DND-41 (cell line): ENCODE data around the gene CLK2.
"Not testable (repeated sequence)": the region's sequence is repeated elsewhere in the genome, so short reads cannot be mapped to it uniquely, and the experiment has no call there.

Experiments used
- ATAC-seq: fragments of 200-7000 bp; cut with Tn5 transposase; 3 replicates; pipeline ENCODE4 v1.9.1; 2021; ENCODE audit warnings: low read depth; ENCODE audit not compliant: insufficient read depth
- DNase-seq: peaks from one replicate; pipeline ENCODE4 v3.0.0-alpha.2; 2020
- H2AFZ ChIP-seq: 2 replicates; pipeline ENCODE4 v1.6.0; 2012; ENCODE audit warnings: low read depth, low read length
- H3K27ac ChIP-seq: 2 replicates; pipeline ENCODE4 v1.5.1; 2012; ENCODE audit warnings: low read length, inconsistent platforms
- H3K27me3 ChIP-seq: fragments of 200-600 bp; sonication (generic); 2 replicates; pipeline ENCODE4 v1.6.0; 2012; ENCODE audit warnings: low read length, mild to moderate bottlenecking, inconsistent platforms; ENCODE audit not compliant: insufficient read depth, poor library complexity
- H3K36me3 ChIP-seq: 2 replicates; pipeline ENCODE4 v1.5.1; 2012; ENCODE audit warnings: low read length, inconsistent platforms; ENCODE audit not compliant: insufficient read depth
- H3K4me1 ChIP-seq: 2 replicates; pipeline ENCODE4 v1.5.1; 2012; ENCODE audit warnings: mild to moderate bottlenecking, low read length; ENCODE audit not compliant: insufficient read depth
- H3K4me2 ChIP-seq: 2 replicates; pipeline ENCODE4 v1.6.0; 2012; ENCODE audit warnings: mild to moderate bottlenecking, moderate library complexity, low read length, inconsistent platforms; ENCODE audit not compliant: insufficient read depth
- H3K4me3 ChIP-seq, 2 experiments: fragments of 200-600 bp in 1 of 2; shearing (Covaris generic) in 1 of 2; 2 replicates each; pipeline ENCODE4 v1.5.1; 2012 to 2016; ENCODE audit warnings: inconsistent platforms in 2 of 2, low read length in 2 of 2, mild to moderate bottlenecking in 2 of 2, low read depth in 1 of 2, moderate library complexity in 1 of 2
- H3K79me2 ChIP-seq: 2 replicates; pipeline ENCODE4 v1.6.0; 2012; ENCODE audit warnings: low read length, inconsistent platforms; ENCODE audit not compliant: insufficient read depth
- H3K9ac ChIP-seq: 2 replicates; pipeline ENCODE4 v1.6.0; 2012; ENCODE audit warnings: low read depth, mild to moderate bottlenecking, inconsistent platforms, low read length, moderate library complexity
- H3K9me3 ChIP-seq: 2 replicates; pipeline ENCODE4 v1.5.1; 2012; ENCODE audit warnings: low read length, moderate library complexity, mild to moderate bottlenecking, inconsistent platforms; ENCODE audit not compliant: insufficient read depth, severe bottlenecking
- H4K20me1 ChIP-seq: 2 replicates; pipeline ENCODE4 v1.6.0; 2012; ENCODE audit warnings: low read length; ENCODE audit not compliant: insufficient read depth
- EZH2 ChIP-seq: IDR thresholded peaks from 3 replicates; pipeline ENCODE4 v1.6.1; 2012; ENCODE audit warnings: borderline replicate concordance, low read depth, mild to moderate bottlenecking, moderate library complexity, low read length, inconsistent platforms; ENCODE audit not compliant: severe bottlenecking
- TF ChIP-seq, protein P1 (sequence below): IDR thresholded peaks from 2 replicates; pipeline ENCODE4 v1.5.1; 2012; ENCODE audit warnings: borderline replicate concordance, low read length, moderate library complexity, mild to moderate bottlenecking; ENCODE audit not compliant: poor library complexity, severe bottlenecking; ENCODE audit errors: extremely low read depth

CLK2 gene

DNA sequence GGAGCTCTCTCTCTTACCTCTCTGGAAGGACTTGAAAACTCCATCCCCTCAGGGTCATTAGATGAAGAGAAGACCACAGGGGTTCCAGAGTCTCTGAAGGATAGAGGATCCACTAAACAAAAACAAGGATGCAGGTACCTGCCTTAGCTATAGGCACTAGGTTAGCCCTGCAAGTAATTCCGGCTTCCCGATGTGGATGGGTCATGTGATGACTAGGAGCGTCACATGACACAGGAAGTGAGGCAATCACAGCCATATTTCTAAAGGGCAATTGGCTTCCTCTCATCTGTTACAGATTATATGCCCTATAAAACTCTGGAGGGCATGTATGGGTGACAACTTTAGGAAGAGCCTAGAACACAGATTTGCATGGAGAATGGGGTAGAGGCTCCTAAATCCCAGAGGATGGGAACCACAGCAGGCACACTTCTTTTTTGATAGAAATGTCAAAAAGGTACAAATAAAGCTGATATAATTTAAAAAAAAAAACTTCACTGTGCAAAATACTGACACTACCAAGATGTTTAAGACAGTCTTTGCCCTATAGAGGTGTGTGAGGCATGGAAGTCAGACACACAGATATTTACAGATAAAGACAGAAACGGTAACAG is 32.1 kb downstream of the CLK2 start:
- ATAC-seq, result peak; percentile 34
- DNase-seq, result peak; percentile 80
- peak overlapping the region; percentile 51 for H3K27ac ChIP-seq
- H3K9me3 ChIP-seq, result no peaks in the 10 kb centered on the region
- peak overlapping the region; percentile 49 for H3K9ac ChIP-seq
- peaks cover 51% of the 10 kb centered on the region for H3K4me1 ChIP-seq
- peaks cover 34% of the 10 kb centered on the region for H3K79me2 ChIP-seq
- H2AFZ ChIP-seq, result peak overlapping the region; percentile 68
- H3K27me3 ChIP-seq, result no peaks in the 10 kb centered on the region
- peaks cover 23% of the 10 kb centered on the region for H3K36me3 ChIP-seq
- no peak for TF ChIP-seq EZH2
- TF ChIP-seq, protein P1, sequence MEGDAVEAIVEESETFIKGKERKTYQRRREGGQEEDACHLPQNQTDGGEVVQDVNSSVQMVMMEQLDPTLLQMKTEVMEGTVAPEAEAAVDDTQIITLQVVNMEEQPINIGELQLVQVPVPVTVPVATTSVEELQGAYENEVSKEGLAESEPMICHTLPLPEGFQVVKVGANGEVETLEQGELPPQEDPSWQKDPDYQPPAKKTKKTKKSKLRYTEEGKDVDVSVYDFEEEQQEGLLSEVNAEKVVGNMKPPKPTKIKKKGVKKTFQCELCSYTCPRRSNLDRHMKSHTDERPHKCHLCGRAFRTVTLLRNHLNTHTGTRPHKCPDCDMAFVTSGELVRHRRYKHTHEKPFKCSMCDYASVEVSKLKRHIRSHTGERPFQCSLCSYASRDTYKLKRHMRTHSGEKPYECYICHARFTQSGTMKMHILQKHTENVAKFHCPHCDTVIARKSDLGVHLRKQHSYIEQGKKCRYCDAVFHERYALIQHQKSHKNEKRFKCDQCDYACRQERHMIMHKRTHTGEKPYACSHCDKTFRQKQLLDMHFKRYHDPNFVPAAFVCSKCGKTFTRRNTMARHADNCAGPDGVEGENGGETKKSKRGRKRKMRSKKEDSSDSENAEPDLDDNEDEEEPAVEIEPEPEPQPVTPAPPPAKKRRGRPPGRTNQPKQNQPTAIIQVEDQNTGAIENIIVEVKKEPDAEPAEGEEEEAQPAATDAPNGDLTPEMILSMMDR, result no peak
- H3K4me2 ChIP-seq, result peak overlapping the region; percentile 82
- no peaks in the 10 kb centered on the region for H4K20me1 ChIP-seq
- peak overlapping the region; percentile 18 to 60; a peak in 3 of 4 replicates for H3K4me3 ChIP-seq

- no peak overlapping the region for H3K4me3 ChIP-seq
- no peak overlapping the region for H2AFZ ChIP-seq
- no peak overlapping the region for H3K27ac ChIP-seq
- H3K9me3 ChIP-seq, result no peaks in the 10 kb centered on the region
- no peaks in the 10 kb centered on the region for H3K27me3 ChIP-seq
- peaks cover 13% of the 10 kb centered on the region; the same call in 1 of the 2 replicates for H3K79me2 ChIP-seq
- H3K9ac ChIP-seq, result no peak overlapping the region
- peaks cover 18% of the 10 kb centered on the region for H3K4me1 ChIP-seq
- H4K20me1 ChIP-seq, result no peaks in the 10 kb centered on the region
- H3K36me3 ChIP-seq, result peaks cover 33% of the 10 kb centered on the region
- no peak for DNase-seq
- TF ChIP-seq, protein P1, result no peak
- no peak for TF ChIP-seq EZH2
- ATAC-seq, result no peak
- H3K4me2 ChIP-seq, result no peak overlapping the region
Measured at GRCh38 chr1:155236451-155236850, 36.9 kb downstream of the CLK2 start.

- not testable (repeated sequence) for H3K4me2 ChIP-seq, H3K4me1 ChIP-seq, DNase-seq, H4K20me1 ChIP-seq, ATAC-seq, H3K27ac ChIP-seq, H3K79me2 ChIP-seq, H3K9me3 ChIP-seq, H2AFZ ChIP-seq, H3K4me3 ChIP-seq, H3K9ac ChIP-seq, H3K27me3 ChIP-seq
- peaks cover 33% of the 10 kb centered on the region for H3K36me3 ChIP-seq
Measured at GRCh38 chr1:155235375-155235774, 37.9 kb downstream of the CLK2 start.

- H3K27me3 ChIP-seq, H2AFZ ChIP-seq, H3K27ac ChIP-seq, H3K4me3 ChIP-seq, H4K20me1 ChIP-seq, H3K9me3 ChIP-seq, H3K4me1 ChIP-seq, DNase-seq, H3K9ac ChIP-seq, H3K79me2 ChIP-seq, H3K4me2 ChIP-seq: not testable (repeated sequence)
- H3K36me3 ChIP-seq, result peaks cover 28% of the 10 kb centered on the region
- ATAC-seq, result 0 out of 3 replicates have a peak, but pooled peaks have one; percentile 18
Measured at GRCh38 chr1:155233502-155233901, 39.8 kb downstream of the CLK2 start.

DNA sequence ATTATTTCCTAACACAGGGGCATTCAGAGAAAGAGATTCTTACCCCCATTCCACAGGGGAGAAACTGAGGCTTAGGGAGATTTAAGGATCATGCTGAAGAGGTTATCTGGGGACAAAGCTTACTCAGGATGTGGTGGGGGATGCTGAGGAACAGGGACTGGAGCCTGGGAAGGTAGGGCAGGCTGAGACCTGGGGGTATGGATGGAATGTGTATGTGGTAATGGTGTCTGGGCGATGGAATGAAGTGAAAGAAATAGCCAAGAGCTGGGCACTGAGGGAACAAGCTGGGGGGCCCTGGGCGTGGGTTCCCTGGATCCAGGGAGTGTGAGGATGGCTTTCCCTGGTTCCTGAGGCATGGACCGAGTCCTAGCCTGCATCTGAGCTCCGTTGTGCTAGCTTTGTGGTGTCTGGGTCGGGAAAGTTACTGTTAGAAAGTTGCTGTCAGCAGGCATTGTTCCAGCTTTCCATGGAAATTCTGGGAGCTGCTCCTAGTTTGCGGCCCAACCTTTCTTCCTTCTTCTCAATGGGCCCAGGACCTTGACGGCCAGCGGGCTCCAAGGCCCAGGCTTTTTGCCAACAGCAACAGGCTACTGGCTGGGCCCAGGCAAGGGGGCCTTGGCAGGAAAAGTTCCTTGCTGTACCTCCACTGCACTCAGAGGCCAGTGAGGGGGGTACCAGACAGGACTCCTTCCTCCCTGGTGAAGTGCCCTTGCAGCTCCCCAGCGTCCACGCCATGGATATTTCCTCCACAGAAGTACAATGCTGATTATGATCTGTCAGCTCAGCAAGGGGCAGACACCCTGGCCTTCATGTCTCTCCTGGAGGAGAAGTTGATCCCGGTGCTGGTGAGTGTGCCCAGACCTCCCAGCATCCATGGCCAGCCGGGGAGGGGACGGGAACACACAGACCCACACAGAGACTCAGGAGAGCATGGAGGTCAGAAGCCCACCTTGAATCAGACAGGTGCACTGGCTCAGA is 41.0 kb downstream of the CLK2 start:
- H3K4me2 ChIP-seq, H3K27ac ChIP-seq: not testable (repeated sequence)

DNA sequence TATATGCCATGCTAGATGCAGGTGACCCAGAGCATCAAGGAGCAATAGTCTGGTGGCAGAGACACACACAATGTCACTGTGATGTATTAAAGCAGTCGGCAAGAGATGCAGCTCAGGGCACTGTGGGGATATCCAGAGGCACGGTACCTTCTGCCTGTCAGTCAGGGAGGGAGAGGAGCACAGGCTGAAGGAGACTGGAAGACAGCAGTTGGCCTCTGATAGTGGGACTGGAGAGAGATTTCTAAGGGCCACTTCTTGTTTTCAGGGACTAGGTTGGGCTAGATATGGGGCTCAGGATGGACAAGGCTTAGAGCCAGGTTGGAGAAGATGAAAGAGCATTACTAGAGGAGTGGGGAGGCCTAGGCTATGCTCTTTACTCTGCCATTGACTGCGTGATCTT is 42.0 kb downstream of the CLK2 start:
- not testable (repeated sequence) for ATAC-seq

More for the DNA sequence above, 41.0 kb downstream of the CLK2 start:
- H4K20me1 ChIP-seq, H3K9me3 ChIP-seq, H3K9ac ChIP-seq, H3K27me3 ChIP-seq, H2AFZ ChIP-seq, DNase-seq, H3K4me3 ChIP-seq, H3K79me2 ChIP-seq, ATAC-seq: not testable (repeated sequence)
- Histone ChIP-seq H3K4me1 (peaks cover 12% of the 10 kb centered on the region), H3K36me3 (peaks cover 21% of the 10 kb centered on the region)

More for the DNA sequence above, 42.0 kb downstream of the CLK2 start:
- H3K9ac ChIP-seq, H3K27me3 ChIP-seq, H3K4me2 ChIP-seq, H2AFZ ChIP-seq, DNase-seq, H4K20me1 ChIP-seq, H3K27ac ChIP-seq, H3K4me3 ChIP-seq, H3K9me3 ChIP-seq: not testable (repeated sequence)
- Histone ChIP-seq H3K4me1 (peaks cover 14% of the 10 kb centered on the region), H3K36me3 (peaks cover 11% of the 10 kb centered on the region; the same call in 1 of the 2 replicates), H3K79me2 (peaks cover 12% of the 10 kb centered on the region)
